ENCODE measurements around the gene ATP5PB. TPM values are rescaled to one million over a fixed set of nuclear protein-coding genes. Genes with fewer than 3 reads are reported as not detected.

ATP5PB gene
- polyA plus RNA-seq, 3 donors, result 112 to 597 (median 557) TPM

GRCh38 chr1:111422546-111423391, 26.5 kb upstream of the ATP5PB start:
- no peak overlapping the region for H3K27ac Mint-ChIP-seq
- Histone ChIP-seq H3K4me3 (replicated peaks in 1 of 3; ENCODE audit: low read depth in 2 of 3, low read length in 3 of 3) (no peak overlapping the region), H3K27me3 (ENCODE audit: control insufficient read depth in 2 of 2, insufficient read depth in 2 of 2, low read length in 2 of 2) (peaks cover 0 to 2% of the 10 kb centered on the region in 2 donors), H3K36me3 (replicated peaks in 1 of 2; ENCODE audit: control insufficient read depth in 1 of 2, insufficient read depth in 2 of 2, low read length in 2 of 2) (no peaks in the 10 kb centered on the region), H3K9ac (ENCODE audit: insufficient read depth, low read length, poor library complexity, severe bottlenecking) (no peak overlapping the region), H3K4me1 (ENCODE audit: control insufficient read depth in 1 of 2, insufficient read depth in 2 of 2, low read length in 2 of 2) (no peaks in the 10 kb centered on the region), H3K9me3 (replicated peaks in 1 of 2; ENCODE audit: control insufficient read depth in 1 of 2, insufficient read depth in 1 of 2, low read length in 2 of 2) (no peaks in the 10 kb centered on the region), H3K79me2 (ENCODE audit: insufficient read depth, low read length) (no peaks in the 10 kb centered on the region), H2AFZ (ENCODE audit: insufficient read depth, low read depth, low read length, poor library complexity, severe bottlenecking) (no peak overlapping the region), H3K27ac (ENCODE audit: low read depth in 1 of 2, low read length in 2 of 2) (no peak overlapping the region), H3K4me2 (replicated peaks; ENCODE audit: extremely low read depth, low read length, poor library complexity, severe bottlenecking) (no peak overlapping the region), H4K20me1 (ENCODE audit: insufficient read depth, low read length) (no peaks in the 10 kb centered on the region)
- H3K4me3 Mint-ChIP-seq, result no peak overlapping the region
- WGBS (ENCODE audit: insufficient coverage), result 78% methylated on average over 10 of the region's 13 CpGs
- no peaks in the 10 kb centered on the region for H3K9me3 Mint-ChIP-seq
- intact Hi-C loops (cut with micrococcal nuclease), result no loop called here
- peaks cover 1 to 4% (median 4%) of the 10 kb centered on the region in 3 donors for H3K27me3 Mint-ChIP-seq (ENCODE audit: low read depth in 3 of 3)
- H3K36me3 Mint-ChIP-seq, result no peaks in the 10 kb centered on the region
- DNase-seq, result no peak
- H3K4me1 Mint-ChIP-seq, result no peaks in the 10 kb centered on the region
- no peak for TF ChIP-seq CTCF (IDR thresholded peaks at IDR 0.05)

GRCh38 chr1:111424281-111424680, 25.0 kb upstream of the ATP5PB start:
- no peak for TF ChIP-seq CTCF (IDR thresholded peaks at IDR 0.05)
- Mint-ChIP-seq H3K4me3 (no peak overlapping the region), H3K27ac (no peak overlapping the region), H3K27me3 (ENCODE audit: low read depth in 3 of 3) (peaks cover 1 to 4% (median 2%) of the 10 kb centered on the region in 3 donors), H3K36me3 (no peaks in the 10 kb centered on the region), H3K9me3 (no peaks in the 10 kb centered on the region), H3K4me1 (no peaks in the 10 kb centered on the region)
- DNase-seq, result no peak
- Histone ChIP-seq H3K9me3 (replicated peaks in 1 of 2; ENCODE audit: control insufficient read depth in 1 of 2, insufficient read depth in 1 of 2, low read length in 2 of 2) (no peaks in the 10 kb centered on the region), H2AFZ (ENCODE audit: insufficient read depth, low read depth, low read length, poor library complexity, severe bottlenecking) (no peak overlapping the region), H3K27me3 (ENCODE audit: control insufficient read depth in 2 of 2, insufficient read depth in 2 of 2, low read length in 2 of 2) (peaks cover 0 to 2% of the 10 kb centered on the region in 2 donors), H3K4me3 (replicated peaks in 1 of 3; ENCODE audit: low read depth in 2 of 3, low read length in 3 of 3) (no peak overlapping the region), H3K79me2 (ENCODE audit: insufficient read depth, low read length) (no peaks in the 10 kb centered on the region), H3K4me2 (replicated peaks; ENCODE audit: extremely low read depth, low read length, poor library complexity, severe bottlenecking) (no peak overlapping the region), H3K36me3 (replicated peaks in 1 of 2; ENCODE audit: control insufficient read depth in 1 of 2, insufficient read depth in 2 of 2, low read length in 2 of 2) (no peaks in the 10 kb centered on the region), H3K9ac (ENCODE audit: insufficient read depth, low read length, poor library complexity, severe bottlenecking) (no peak overlapping the region), H3K27ac (ENCODE audit: low read depth in 1 of 2, low read length in 2 of 2) (no peak overlapping the region), H4K20me1 (ENCODE audit: insufficient read depth, low read length) (no peaks in the 10 kb centered on the region), H3K4me1 (ENCODE audit: control insufficient read depth in 1 of 2, insufficient read depth in 2 of 2, low read length in 2 of 2) (no peaks in the 10 kb centered on the region)
- intact Hi-C loops (cut with micrococcal nuclease), result no loop called here
- no CpG with 5 or more reads among the region's 3 CpGs for WGBS (ENCODE audit: insufficient coverage)

Data from CD14-positive monocyte (primary cell).